Measurements from ENCODE around the gene CDK16.

CDK16 gene

GRCh38 chrX:47222751-47223350 lies 4.4 kb downstream of the CDK16 start:
- no peak for DNase-seq (ENCODE audit: insufficient read length, low spot score)
- no peak for FAIRE-seq
- TF ChIP-seq CTCF (IDR thresholded peaks at IDR 0.05; ENCODE audit: insufficient read depth, missing control alignments), result no peak

GRCh38 chrX:47223476-47224250 lies 5.2 kb downstream of the CDK16 start:
- FAIRE-seq, result no peak
- TF ChIP-seq CTCF (IDR thresholded peaks at IDR 0.05; ENCODE audit: insufficient read depth, missing control alignments), result no peak
- DNase-seq (ENCODE audit: insufficient read length, low spot score), result no peak

GRCh38 chrX:47224266-47224895 lies 5.9 kb downstream of the CDK16 start:
- DNase-seq (ENCODE audit: insufficient read length, low spot score) (no peak), FAIRE-seq (no peak)
- TF ChIP-seq CTCF (IDR thresholded peaks at IDR 0.05; ENCODE audit: insufficient read depth, missing control alignments), result no peak

GRCh38 chrX:47224896-47225290 lies 6.4 kb downstream of the CDK16 start:
- FAIRE-seq (no peak), DNase-seq (ENCODE audit: insufficient read length, low spot score) (no peak)
- TF ChIP-seq CTCF (IDR thresholded peaks at IDR 0.05; ENCODE audit: insufficient read depth, missing control alignments), result no peak

GRCh38 chrX:47226071-47226470 lies 7.6 kb downstream of the CDK16 start:
- no peak for DNase-seq (ENCODE audit: insufficient read length, low spot score)
- no peak for FAIRE-seq
- TF ChIP-seq CTCF (IDR thresholded peaks at IDR 0.05; ENCODE audit: insufficient read depth, missing control alignments), result no peak

- FAIRE-seq, result no peak
- TF ChIP-seq CTCF (IDR thresholded peaks at IDR 0.05; ENCODE audit: insufficient read depth, missing control alignments), result no peak
- no peak for DNase-seq (ENCODE audit: insufficient read length, low spot score)
Observed at GRCh38 chrX:47226531-47227333, 8.3 kb downstream of the CDK16 start.
